Left lung (tissue), 10 donors: ENCODE data around the gene SRSF2. TPM values are rescaled to one million over a fixed set of nuclear protein-coding genes. Genes with fewer than 3 reads are reported as not detected.
A peak's percentile ranks its signal among the peaks of the same experiment; 100 is the strongest.

Experiments
- ATAC-seq: fragments of 200-7000 bp; cut with Tn5 transposase; one replicate; pipeline ENCODE4 v1.9.1; 2020; ENCODE audit warnings: moderate library complexity
- DNase-seq, 4 donors: peaks; one replicate each; pipeline ENCODE4 v3.0.0-alpha.2; 2013 to 2020
- H3K27ac ChIP-seq, 2 donors: fragments of 200-600 bp; sonication (generic) in 1 of 2; one replicate each; pipeline versions ENCODE4 v1.5.0 to v1.8.0; 2020 to 2021
- H3K27me3 ChIP-seq, 2 donors: fragments of 200-600 bp; sonication (generic) in 1 of 2; one replicate each; pipeline versions ENCODE4 v1.5.0 to v1.8.0; 2020 to 2021
- H3K36me3 ChIP-seq, 2 donors: fragments of 200-600 bp; sonication (generic) in 1 of 2; one replicate each; pipeline versions ENCODE4 v1.5.0 to v1.8.0; 2020 to 2021
- H3K4me1 ChIP-seq, 2 donors: fragments of 200-600 bp; one replicate each; pipeline ENCODE4 v1.8.0; 2021
- H3K4me3 ChIP-seq, 2 donors: fragments of 200-600 bp; sonication (generic) in 1 of 2; one replicate each; pipeline versions ENCODE4 v1.5.0 to v1.8.0; 2020 to 2021; ENCODE audit warnings: mild to moderate bottlenecking in 1 of 2
- H3K9me3 ChIP-seq, 2 donors: fragments of 200-600 bp; sonication (generic) in 1 of 2; one replicate each; pipeline versions ENCODE4 v1.5.0 to v1.8.0; 2020 to 2021
- CTCF ChIP-seq, 2 donors: fragments of 200-600 bp; sonication (generic) in 1 of 2; IDR thresholded peaks; one replicate each; pipeline versions ENCODE4 v1.5.0 to v1.8.0; 2021; ENCODE audit warnings: antibody characterized with exemption in 2 of 2
- intact Hi-C, 2 donors: fragments of 100-400 bp; cut with DNase I; formaldehyde crosslinking; loops; one replicate each; pipeline versions ENCODE4 v1.11.2 to v1.14.2; 2022
- polyA plus RNA-seq, 6 donors: library from polyadenylated mRNA; unstranded; fragments of 120-200 nt; gene quantifications; one replicate each; pipeline ENCODE4 v1.2.1, GENCODE V29; 2013; ENCODE audit not compliant: insufficient read length in 6 of 6
- total RNA-seq, 2 donors: library from RNA; stranded (reverse); fragmentation: NEBNext Ultra II Directional; extraction: Animal tissue kit (Norgen Biotek cat#: 25700); gene quantifications; one replicate each; pipeline ENCODE4 v1.2.1, GENCODE V29; 2021
- donor health status: DM: no; HTN: yes; CAD: no.
- donor health status: DM: no; HTN: no; CAD: no.

The SRSF2 gene
- total and polyA plus RNA-seq, 8 donors = 114 to 393 (median 356) TPM

DNA sequence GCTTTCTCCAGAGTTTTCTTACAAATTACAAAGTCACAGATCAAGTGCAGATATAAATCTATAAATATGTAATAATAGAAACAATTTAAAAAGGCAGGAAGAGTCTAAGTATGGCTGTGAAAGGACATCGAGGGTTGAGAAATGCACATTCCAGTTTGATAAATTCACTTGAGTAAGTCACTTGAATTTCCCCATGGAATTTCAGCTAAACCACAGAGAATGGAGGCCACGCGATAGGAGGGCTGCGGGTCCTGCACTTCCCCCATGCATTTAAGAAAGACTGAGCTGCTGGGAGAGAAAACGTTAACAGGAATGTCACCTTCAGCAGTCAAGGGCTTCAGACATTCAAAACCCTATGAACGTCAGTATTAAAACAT lies 20.3 kb downstream of the SRSF2 start:
- H3K27ac ChIP-seq = peak overlapping the region; percentile 75 to 95
- intact Hi-C loops = loop anchor here in 1 of 2 donors (10.0 kb wide), 1 partner anchor 162 kb away; no protein-coding TSS in a partner anchor
- H3K9me3 ChIP-seq = no peaks in the 10 kb centered on the region
- peaks cover 21 to 46% of the 10 kb centered on the region in 2 donors for H3K4me1 ChIP-seq
- DNase-seq (no peak), ATAC-seq (peak; percentile 44)
- H3K36me3 ChIP-seq = peaks cover 0 to 88% of the 10 kb centered on the region in 2 donors
- peak overlapping the region in 1 of 2 donors; percentile 9 for H3K4me3 ChIP-seq
- H3K27me3 ChIP-seq = no peaks in the 10 kb centered on the region
- no peak for TF ChIP-seq CTCF (IDR thresholded peaks at IDR 0.05)

GRCh38 chr17:76716146-76716838 lies 20.8 kb downstream of the SRSF2 start:
- Histone ChIP-seq H3K27me3 (no peaks in the 10 kb centered on the region), H3K4me1 (peaks cover 26 to 52% of the 10 kb centered on the region in 2 donors), H3K27ac (peak overlapping the region; percentile 75 to 95), H3K4me3 (peak overlapping the region in 1 of 2 donors; percentile 9), H3K9me3 (no peaks in the 10 kb centered on the region), H3K36me3 (peaks cover 0 to 83% of the 10 kb centered on the region in 2 donors)
- TF ChIP-seq CTCF (IDR thresholded peaks at IDR 0.05) = no peak
- intact Hi-C loops = loop anchor here in 1 of 2 donors (10.0 kb wide), 1 partner anchor 161 kb away; no protein-coding TSS in a partner anchor
- DNase-seq (no peak), ATAC-seq (peak; percentile 69)

- TF ChIP-seq CTCF (IDR thresholded peaks at IDR 0.05) = no peak
- intact Hi-C loops = loop anchor here in 1 of 2 donors (10.0 kb wide), 1 partner anchor 161 kb away; no protein-coding TSS in a partner anchor
- no peak for ATAC-seq
- DNase-seq = no peak
- Histone ChIP-seq H3K4me1 (peaks cover 29 to 56% of the 10 kb centered on the region in 2 donors), H3K27me3 (peaks cover 0 to under 1% of the 10 kb centered on the region in 2 donors), H3K4me3 (no peak overlapping the region), H3K36me3 (peaks cover 0 to 74% of the 10 kb centered on the region in 2 donors), H3K27ac (peak overlapping the region; percentile 75 to 95), H3K9me3 (no peaks in the 10 kb centered on the region)
Measured at GRCh38 chr17:76715496-76715830, 21.7 kb downstream of the SRSF2 start.

DNA sequence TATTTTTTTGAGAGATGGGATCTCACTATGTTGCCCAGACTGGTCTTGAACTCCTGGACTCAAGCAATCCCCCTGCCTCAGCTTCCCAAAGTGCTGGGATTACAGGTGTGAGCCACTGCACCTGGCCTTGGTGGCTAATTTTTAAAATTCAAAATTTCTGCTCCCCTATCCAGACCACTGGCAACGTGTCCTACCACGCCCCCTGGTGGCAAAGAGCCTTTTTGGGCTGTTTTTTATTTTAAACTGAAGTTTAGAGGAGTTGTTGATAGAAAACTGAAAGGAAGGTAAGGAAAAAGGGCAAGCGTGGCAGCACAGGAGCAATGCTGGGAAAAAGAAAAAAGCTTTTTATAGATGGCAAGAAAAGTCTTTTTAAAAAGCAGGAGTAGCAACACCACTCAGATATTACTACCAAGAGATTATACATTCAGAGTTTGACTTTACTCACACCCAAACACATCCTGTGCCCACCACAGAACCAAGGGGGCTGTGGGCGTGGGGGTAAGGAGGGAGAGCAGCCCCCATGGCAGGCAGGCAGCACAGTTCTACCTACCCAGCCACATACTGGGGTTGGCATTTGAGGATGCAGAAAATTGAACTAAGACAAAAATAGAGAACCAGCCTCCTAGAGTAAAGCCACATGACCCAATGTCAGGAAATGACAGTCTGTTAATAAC lies 22.2 kb downstream of the SRSF2 start:
- ATAC-seq = peak; percentile 14
- intact Hi-C loops = loop anchor here in 1 of 2 donors (10.0 kb wide), 1 partner anchor 160 kb away; no protein-coding TSS in a partner anchor
- TF ChIP-seq CTCF (IDR thresholded peaks at IDR 0.05) = peak; percentile 66 to 83
- Histone ChIP-seq H3K4me1 (peaks cover 29 to 60% of the 10 kb centered on the region in 2 donors), H3K9me3 (no peaks in the 10 kb centered on the region), H3K27ac (peak overlapping the region; percentile 75 to 95), H3K27me3 (peaks cover 0 to 5% of the 10 kb centered on the region in 2 donors), H3K4me3 (no peak overlapping the region), H3K36me3 (peaks cover 0 to 69% of the 10 kb centered on the region in 2 donors)
- DNase-seq = no peak

GRCh38 chr17:76714336-76714735 lies 22.8 kb downstream of the SRSF2 start:
- peaks cover 0 to 63% of the 10 kb centered on the region in 2 donors for H3K36me3 ChIP-seq
- H3K9me3 ChIP-seq = no peaks in the 10 kb centered on the region
- no peak for TF ChIP-seq CTCF (IDR thresholded peaks at IDR 0.05)
- H3K4me3 ChIP-seq = no peak overlapping the region
- DNase-seq = no peak
- H3K27ac ChIP-seq = peak overlapping the region in 1 of 2 donors; percentile 95
- peaks cover 29 to 66% of the 10 kb centered on the region in 2 donors for H3K4me1 ChIP-seq
- intact Hi-C loops = loop anchor here in 1 of 2 donors (10.0 kb wide), 1 partner anchor 160 kb away; no protein-coding TSS in a partner anchor
- ATAC-seq = no peak
- peaks cover 0 to 6% of the 10 kb centered on the region in 2 donors for H3K27me3 ChIP-seq
